Activated B cell treated with CpG ODN at 0.5 μM for 24 hours (primary cell): Measurements from ENCODE around the gene FBXO39. TPM values are rescaled to one million over a fixed set of nuclear protein-coding genes. Genes with fewer than 3 reads are reported as not detected.
A peak's percentile ranks its signal among the peaks of the same experiment; 100 is the strongest.

ENCODE experiments used
- ATAC-seq: fragments of 200-7000 bp; cut with Tn5 transposase; one replicate; pipeline ENCODE4 v1.10.0; 2021; ENCODE audit warnings: low read depth, mild to moderate bottlenecking, moderate library complexity
- CTCF ChIA-PET: fragments of 350-600 bp; sonication (Branson Sonifier 250); formaldehyde crosslinking; loops from one replicate; lab custom pipeline; 2021; ENCODE audit warnings: antibody characterized with exemption; lab: Charles Lee
- POLR2A ChIA-PET: fragments of 350-600 bp; sonication (Branson Sonifier 250); formaldehyde crosslinking; loops from one replicate; lab custom pipeline; 2021; ENCODE audit warnings: antibody characterized with exemption; lab: Charles Lee
- DNase-seq: peaks from one replicate; pipeline ENCODE4 v3.0.0; 2022
- H3K27ac Mint-ChIP-seq: one replicate; pipeline ENCODE4 v1.8.0; 2020; ENCODE audit warnings: mixed read lengths
- H3K27me3 Mint-ChIP-seq: one replicate; pipeline ENCODE4 v1.8.0; 2021; ENCODE audit warnings: mixed read lengths
- H3K36me3 Mint-ChIP-seq: one replicate; pipeline ENCODE4 v1.8.0; 2021; ENCODE audit warnings: low read depth, mixed read lengths
- H3K4me1 Mint-ChIP-seq: one replicate; pipeline ENCODE4 v1.8.0; 2021; ENCODE audit warnings: mixed read lengths
- H3K4me3 Mint-ChIP-seq: one replicate; pipeline ENCODE4 v1.8.0; 2020; ENCODE audit warnings: mild to moderate bottlenecking, mixed read lengths
- H3K9me3 Mint-ChIP-seq: one replicate; pipeline ENCODE4 v1.8.0; 2020; ENCODE audit warnings: mixed read lengths
- intact Hi-C: fragments of 100-400 bp; cut with micrococcal nuclease; formaldehyde crosslinking; loops from one replicate; pipeline ENCODE4 v1.15.1; 2024
- total RNA-seq: library from RNA; stranded (reverse); gene quantifications from 2 replicates; pipeline ENCODE4 v1.2.3, GENCODE V29; 2022
- TF ChIP-seq, protein P1 (sequence below): fragments of 200-600 bp; IDR thresholded peaks from one replicate; pipeline ENCODE4 v1.8.0; 2022; ENCODE audit warnings: antibody characterized with exemption, mild to moderate bottlenecking

FBXO39 gene
- total RNA-seq, 1 donor from 2014 or later, result 0.22 TPM

GRCh38 chr17:6752068-6752909, 23.7 kb upstream of the FBXO39 start:
- Mint-ChIP-seq H3K27ac (no peak overlapping the region), H3K4me3 (no peak overlapping the region), H3K27me3 (peaks cover 3% of the 10 kb centered on the region), H3K36me3 (peaks cover 4% of the 10 kb centered on the region), H3K9me3 (no peaks in the 10 kb centered on the region), H3K4me1 (peaks cover 28% of the 10 kb centered on the region)
- ChIA-PET POLR2A (no interaction called here), CTCF (no interaction called here)
- intact Hi-C loops, result no loop called here
- DNase-seq, result no peak
- TF ChIP-seq, protein P1, sequence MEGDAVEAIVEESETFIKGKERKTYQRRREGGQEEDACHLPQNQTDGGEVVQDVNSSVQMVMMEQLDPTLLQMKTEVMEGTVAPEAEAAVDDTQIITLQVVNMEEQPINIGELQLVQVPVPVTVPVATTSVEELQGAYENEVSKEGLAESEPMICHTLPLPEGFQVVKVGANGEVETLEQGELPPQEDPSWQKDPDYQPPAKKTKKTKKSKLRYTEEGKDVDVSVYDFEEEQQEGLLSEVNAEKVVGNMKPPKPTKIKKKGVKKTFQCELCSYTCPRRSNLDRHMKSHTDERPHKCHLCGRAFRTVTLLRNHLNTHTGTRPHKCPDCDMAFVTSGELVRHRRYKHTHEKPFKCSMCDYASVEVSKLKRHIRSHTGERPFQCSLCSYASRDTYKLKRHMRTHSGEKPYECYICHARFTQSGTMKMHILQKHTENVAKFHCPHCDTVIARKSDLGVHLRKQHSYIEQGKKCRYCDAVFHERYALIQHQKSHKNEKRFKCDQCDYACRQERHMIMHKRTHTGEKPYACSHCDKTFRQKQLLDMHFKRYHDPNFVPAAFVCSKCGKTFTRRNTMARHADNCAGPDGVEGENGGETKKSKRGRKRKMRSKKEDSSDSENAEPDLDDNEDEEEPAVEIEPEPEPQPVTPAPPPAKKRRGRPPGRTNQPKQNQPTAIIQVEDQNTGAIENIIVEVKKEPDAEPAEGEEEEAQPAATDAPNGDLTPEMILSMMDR, result no peak
- ATAC-seq, result no peak

- Mint-ChIP-seq H3K36me3 (peaks cover 8% of the 10 kb centered on the region), H3K27ac (no peak overlapping the region), H3K27me3 (peaks cover under 1% of the 10 kb centered on the region), H3K4me3 (no peak overlapping the region), H3K4me1 (peaks cover 34% of the 10 kb centered on the region), H3K9me3 (no peaks in the 10 kb centered on the region)
- TF ChIP-seq, protein P1, result no peak
- no peak for DNase-seq
- intact Hi-C loops, result no loop called here
- ChIA-PET CTCF (no interaction called here), POLR2A (no interaction called here)
- ATAC-seq, result no peak
Measured at GRCh38 chr17:6753006-6753445, 23.0 kb upstream of the FBXO39 start.

- CTCF ChIA-PET, result no interaction called here
- H3K4me1 Mint-ChIP-seq, result peaks cover 38% of the 10 kb centered on the region
- DNase-seq, result no peak
- peaks cover 14% of the 10 kb centered on the region for H3K36me3 Mint-ChIP-seq
- no peak overlapping the region for H3K4me3 Mint-ChIP-seq
- H3K27ac Mint-ChIP-seq, result no peak overlapping the region
- no peaks in the 10 kb centered on the region for H3K9me3 Mint-ChIP-seq
- ATAC-seq, result no peak
- H3K27me3 Mint-ChIP-seq, result no peaks in the 10 kb centered on the region
- POLR2A ChIA-PET, result no interaction called here
- intact Hi-C loops, result no loop called here
- TF ChIP-seq, protein P1, result no peak
Measured at GRCh38 chr17:6753546-6753945, 22.5 kb upstream of the FBXO39 start.

- Mint-ChIP-seq H3K27me3 (no peaks in the 10 kb centered on the region), H3K4me3 (peak overlapping the region; percentile 93), H3K36me3 (peaks cover 28% of the 10 kb centered on the region), H3K27ac (peak overlapping the region; percentile 88), H3K4me1 (peaks cover 38% of the 10 kb centered on the region), H3K9me3 (no peaks in the 10 kb centered on the region)
- TF ChIP-seq, protein P1, result no peak
- intact Hi-C loops, result no loop called here
- ChIA-PET CTCF (no interaction called here), POLR2A (interaction anchor here (0.6 kb wide), 2 partner anchors 24 to 1964 kb away, joined by 3 read pairs; no protein-coding TSS in a partner anchor)
- DNase-seq (no peak), ATAC-seq (no peak)
Measured at GRCh38 chr17:6755281-6755680, 20.7 kb upstream of the FBXO39 start.

- TF ChIP-seq, protein P1, result no peak
- Mint-ChIP-seq H3K27me3 (no peaks in the 10 kb centered on the region), H3K4me3 (peak within 1 kb of the TSS; percentile 93), H3K9me3 (no peaks in the 10 kb centered on the region), H3K4me1 (peaks cover 38% of the 10 kb centered on the region), H3K27ac (peak within 1 kb of the TSS; percentile 88), H3K36me3 (peaks cover 32% of the 10 kb centered on the region)
- ChIA-PET POLR2A (interaction anchor here (0.5 to 0.6 kb wide), 3 partner anchors 24 to 1965 kb away, joined by 3 to 4 read pairs (median 3); no protein-coding TSS in a partner anchor), CTCF (no interaction called here)
- DNase-seq, result peak; percentile 34
- ATAC-seq, result peak; percentile 87
- intact Hi-C loops, result no loop called here
Measured at GRCh38 chr17:6755731-6756184, 20.3 kb upstream of the FBXO39 start, which contains the start of gene XAF1. XAF1 (plus strand) TSS chr17:6756046; CDS start chr17:6756079, 33 bp downstream.
